ENCODE data around the gene EIF4E2. TPM values are rescaled to one million over a fixed set of nuclear protein-coding genes. Genes with fewer than 3 reads are reported as not detected.

Gene EIF4E2
- total RNA-seq, 1 donor from 2014 or later = 17.9 TPM

GRCh38 chr2:232502911-232503808, 47.3 kb upstream of the EIF4E2 start:
- TF ChIP-seq POLR2A (IDR thresholded peaks at IDR 0.05) = no peak
- no peak for TF ChIP-seq POLR2AphosphoS5 (IDR thresholded peaks at IDR 0.05; ENCODE audit: insufficient read depth in 1 of 2, low read depth in 1 of 2)
- TF ChIP-seq, protein P1, sequence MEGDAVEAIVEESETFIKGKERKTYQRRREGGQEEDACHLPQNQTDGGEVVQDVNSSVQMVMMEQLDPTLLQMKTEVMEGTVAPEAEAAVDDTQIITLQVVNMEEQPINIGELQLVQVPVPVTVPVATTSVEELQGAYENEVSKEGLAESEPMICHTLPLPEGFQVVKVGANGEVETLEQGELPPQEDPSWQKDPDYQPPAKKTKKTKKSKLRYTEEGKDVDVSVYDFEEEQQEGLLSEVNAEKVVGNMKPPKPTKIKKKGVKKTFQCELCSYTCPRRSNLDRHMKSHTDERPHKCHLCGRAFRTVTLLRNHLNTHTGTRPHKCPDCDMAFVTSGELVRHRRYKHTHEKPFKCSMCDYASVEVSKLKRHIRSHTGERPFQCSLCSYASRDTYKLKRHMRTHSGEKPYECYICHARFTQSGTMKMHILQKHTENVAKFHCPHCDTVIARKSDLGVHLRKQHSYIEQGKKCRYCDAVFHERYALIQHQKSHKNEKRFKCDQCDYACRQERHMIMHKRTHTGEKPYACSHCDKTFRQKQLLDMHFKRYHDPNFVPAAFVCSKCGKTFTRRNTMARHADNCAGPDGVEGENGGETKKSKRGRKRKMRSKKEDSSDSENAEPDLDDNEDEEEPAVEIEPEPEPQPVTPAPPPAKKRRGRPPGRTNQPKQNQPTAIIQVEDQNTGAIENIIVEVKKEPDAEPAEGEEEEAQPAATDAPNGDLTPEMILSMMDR (IDR thresholded peaks at IDR 0.05) = no peak
- Histone ChIP-seq H3K27ac (no peak overlapping the region), H3K9me3 (no peaks in the 10 kb centered on the region), H3K4me3 (peak overlapping the region; percentile 36 to 51), H3K27me3 (no peaks in the 10 kb centered on the region), H3K4me1 (peaks cover 16% of the 10 kb centered on the region), H3K36me3 (no peaks in the 10 kb centered on the region)
- intact Hi-C loops (cut with DNase I) = no loop called here
- DNase-seq (ENCODE audit: extremely low spot score in 2 of 2) = no peak

GRCh38 chr2:232503809-232504323, 46.6 kb upstream of the EIF4E2 start:
- H3K4me1 ChIP-seq = peaks cover 16% of the 10 kb centered on the region
- no peak for DNase-seq (ENCODE audit: extremely low spot score in 2 of 2)
- H3K27me3 ChIP-seq = no peaks in the 10 kb centered on the region
- H3K4me3 ChIP-seq = peak overlapping the region; percentile 36 to 51
- H3K36me3 ChIP-seq = no peaks in the 10 kb centered on the region
- intact Hi-C loops (cut with DNase I) = no loop called here
- H3K9me3 ChIP-seq = no peaks in the 10 kb centered on the region
- TF ChIP-seq POLR2AphosphoS5 (IDR thresholded peaks at IDR 0.05; ENCODE audit: insufficient read depth in 1 of 2, low read depth in 1 of 2) = no peak
- H3K27ac ChIP-seq = no peak overlapping the region

- no peaks in the 10 kb centered on the region for H3K9me3 ChIP-seq
- no peak for TF ChIP-seq POLR2AphosphoS5 (IDR thresholded peaks at IDR 0.05; ENCODE audit: insufficient read depth in 1 of 2, low read depth in 1 of 2)
- TF ChIP-seq, protein P1 (IDR thresholded peaks at IDR 0.05) = no peak
- TF ChIP-seq POLR2A (IDR thresholded peaks at IDR 0.05) = no peak
- DNase-seq (ENCODE audit: extremely low spot score in 2 of 2) = no peak
- H3K4me1 ChIP-seq = peaks cover 16% of the 10 kb centered on the region
- H3K27me3 ChIP-seq = no peaks in the 10 kb centered on the region
- H3K4me3 ChIP-seq = no peak overlapping the region
- intact Hi-C loops (cut with DNase I) = no loop called here
- H3K27ac ChIP-seq = no peak overlapping the region
- H3K36me3 ChIP-seq = no peaks in the 10 kb centered on the region
These were observed 46.1 kb upstream of the EIF4E2 start for GRCh38 chr2:232504438-232504837.

DNA sequence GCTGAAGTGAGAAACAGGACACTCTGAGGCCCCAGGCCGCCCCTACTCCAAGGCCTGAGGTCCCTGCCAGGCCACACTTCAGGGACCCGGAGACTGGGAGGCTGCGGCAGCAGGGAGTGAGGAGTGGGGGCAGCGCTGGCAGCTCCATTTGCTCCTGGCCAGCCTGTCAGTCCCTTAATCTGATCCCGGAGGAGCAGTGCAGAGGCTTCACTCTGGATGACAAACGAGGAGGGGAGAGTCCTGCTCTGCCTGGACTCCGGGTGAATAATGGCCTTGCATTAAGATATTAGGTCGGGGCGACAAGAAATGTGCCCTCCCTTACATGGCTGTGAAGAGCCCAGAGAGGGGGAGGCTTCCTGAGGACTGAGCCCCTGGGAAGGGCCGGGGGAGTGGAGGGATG, 44.6 kb upstream of the EIF4E2 start:
- Histone ChIP-seq H3K4me1 (peaks cover 16% of the 10 kb centered on the region), H3K27ac (no peak overlapping the region), H3K9me3 (no peaks in the 10 kb centered on the region), H3K27me3 (no peaks in the 10 kb centered on the region), H3K36me3 (no peaks in the 10 kb centered on the region), H3K4me3 (no peak overlapping the region)
- TF ChIP-seq POLR2AphosphoS5 (IDR thresholded peaks at IDR 0.05; ENCODE audit: insufficient read depth in 1 of 2, low read depth in 1 of 2) (no peak), POLR2A (IDR thresholded peaks at IDR 0.05) (no peak)
- TF ChIP-seq, protein P1 (IDR thresholded peaks at IDR 0.05) = no peak
- intact Hi-C loops (cut with DNase I) = no loop called here
- DNase-seq (ENCODE audit: extremely low spot score in 2 of 2) = no peak

- intact Hi-C loops (cut with DNase I) = no loop called here
- Histone ChIP-seq H3K27me3 (no peaks in the 10 kb centered on the region), H3K36me3 (no peaks in the 10 kb centered on the region), H3K4me3 (no peak overlapping the region), H3K27ac (no peak overlapping the region), H3K4me1 (peaks cover 16% of the 10 kb centered on the region), H3K9me3 (no peaks in the 10 kb centered on the region)
- no peak for TF ChIP-seq POLR2A (IDR thresholded peaks at IDR 0.05)
- DNase-seq (ENCODE audit: extremely low spot score in 2 of 2) = no peak
These were observed 43.8 kb upstream of the EIF4E2 start for GRCh38 chr2:232506709-232507108.

- no peaks in the 10 kb centered on the region for H3K36me3 ChIP-seq
- no peak overlapping the region for H3K4me3 ChIP-seq
- H3K9me3 ChIP-seq = no peaks in the 10 kb centered on the region
- peaks cover 5% of the 10 kb centered on the region for H3K4me1 ChIP-seq
- no peak overlapping the region for H3K27ac ChIP-seq
- intact Hi-C loops (cut with DNase I) = no loop called here
- TF ChIP-seq, protein P1 (IDR thresholded peaks at IDR 0.05) = no peak
- TF ChIP-seq POLR2A (IDR thresholded peaks at IDR 0.05) = no peak
- TF ChIP-seq POLR2AphosphoS5 (IDR thresholded peaks at IDR 0.05; ENCODE audit: insufficient read depth in 1 of 2, low read depth in 1 of 2) = no peak
- no peak for DNase-seq (ENCODE audit: extremely low spot score in 2 of 2)
- no peaks in the 10 kb centered on the region for H3K27me3 ChIP-seq
These were observed 42.2 kb upstream of the EIF4E2 start for GRCh38 chr2:232508251-232508650.

Measured in vagina (tissue), 2 donors.